T-helper 17 cell (primary cell): Measurements from ENCODE around the gene CALR3. TPM values are rescaled to one million over a fixed set of nuclear protein-coding genes. Genes with fewer than 3 reads are reported as not detected.
A peak's percentile ranks its signal among the peaks of the same experiment; 100 is the strongest.
"Not testable (repeated sequence)": the region's sequence is repeated elsewhere in the genome, so short reads cannot be mapped to it uniquely, and the experiment has no call there.

Experiments
- ATAC-seq: fragments of 150-1000 bp; cut with Tn5 transposase; 2 replicates; pipeline ENCODE4 v1.10.0; 2021; ENCODE audit warnings: mild to moderate bottlenecking, moderate library complexity
- DNase-seq, 3 donors: peaks; one replicate each; pipeline versions ENCODE4 v3.0.0 to v3.0.0-alpha.2; 2020 to 2021
- H3K9me3 ChIP-seq: one replicate; pipeline ENCODE4 v1.7.0; 2013; ENCODE audit warnings: low read length, mild to moderate bottlenecking; ENCODE audit not compliant: control insufficient read depth, poor library complexity, severe bottlenecking
- H3K27ac Mint-ChIP-seq: one replicate; pipeline ENCODE4 v1.8.0; 2022; ENCODE audit warnings: mild to moderate bottlenecking, moderate library complexity, mixed read lengths
- H3K27me3 Mint-ChIP-seq: one replicate; pipeline ENCODE4 v1.8.0; 2022; ENCODE audit warnings: mixed read lengths
- H3K36me3 Mint-ChIP-seq: one replicate; pipeline ENCODE4 v1.8.0; 2022; ENCODE audit warnings: low read depth, mixed read lengths
- H3K4me1 Mint-ChIP-seq: one replicate; pipeline ENCODE4 v1.8.0; 2022; ENCODE audit warnings: mild to moderate bottlenecking, mixed read lengths
- H3K4me3 Mint-ChIP-seq: one replicate; pipeline ENCODE4 v1.8.0; 2022; ENCODE audit warnings: mild to moderate bottlenecking, moderate library complexity, mixed read lengths
- total RNA-seq, 4 donors: library from RNA in 2 of 4; stranded (reverse) in 2 of 4; gene quantifications; one replicate each; pipeline ENCODE4 v1.2.3 and lab custom pipeline; 2022 to 2026

CALR3 gene
- total RNA-seq, 2 donors from 2014 or later: not detected

DNA sequence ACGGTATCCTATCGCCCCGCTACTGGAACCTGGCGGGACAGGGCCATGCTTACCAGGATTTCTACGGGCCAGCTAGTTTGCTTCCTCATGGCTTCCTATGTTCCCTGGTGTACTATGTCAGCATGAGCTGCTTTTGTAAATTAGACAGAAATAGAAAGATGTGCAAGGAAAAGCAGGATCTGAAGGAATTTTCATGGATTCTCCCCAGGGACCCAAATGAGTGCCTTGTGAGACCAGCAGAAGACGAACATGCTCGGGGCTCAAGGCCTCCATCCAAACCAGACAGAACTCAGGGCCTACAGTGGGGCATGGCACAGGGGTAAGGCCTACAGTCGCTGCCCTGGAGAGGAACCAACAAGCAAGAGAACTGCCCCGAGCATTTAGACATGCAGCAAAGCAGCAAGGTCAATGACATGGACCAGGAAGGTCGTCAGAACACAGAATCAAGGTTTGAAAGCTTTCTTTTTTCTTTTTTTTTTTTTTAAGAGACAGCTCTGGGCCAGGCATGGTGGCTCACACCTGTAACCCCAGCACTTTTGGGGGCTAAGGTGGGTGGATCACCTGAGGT is 41.5 kb downstream of the CALR3 start:
- DNase-seq: no peak
- peak overlapping the region; percentile 6 for H3K27ac Mint-ChIP-seq
- H3K4me1 Mint-ChIP-seq: peaks cover 43% of the 10 kb centered on the region
- no peaks in the 10 kb centered on the region for H3K27me3 Mint-ChIP-seq
- ATAC-seq: no peak
- peaks cover 5% of the 10 kb centered on the region for H3K36me3 Mint-ChIP-seq
- H3K9me3 ChIP-seq: no peaks in the 10 kb centered on the region
- no peak overlapping the region for H3K4me3 Mint-ChIP-seq

DNA sequence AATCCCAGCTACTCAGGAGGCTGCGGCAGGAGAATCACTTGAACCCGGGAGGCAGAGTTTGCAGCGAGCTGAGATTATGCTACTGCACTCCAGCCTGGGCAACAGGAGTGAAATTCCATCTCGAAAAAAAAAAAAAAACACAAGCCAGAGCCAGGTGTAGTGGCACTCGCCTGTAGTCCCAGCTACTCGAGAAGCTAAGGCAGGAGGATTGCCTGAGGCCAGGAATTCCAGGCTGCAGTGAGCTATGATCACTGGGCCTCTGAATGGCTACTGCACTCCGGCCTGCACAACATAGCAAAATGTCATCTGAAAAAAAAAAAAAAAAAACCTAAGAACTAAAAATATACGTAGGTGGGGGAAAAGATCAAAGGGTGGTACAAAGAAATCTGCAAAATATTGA is 43.6 kb downstream of the CALR3 start:
- H3K9me3 ChIP-seq: no peaks in the 10 kb centered on the region
- ATAC-seq (no peak), DNase-seq (no peak)
- no peaks in the 10 kb centered on the region for H3K27me3 Mint-ChIP-seq
- peaks cover 35% of the 10 kb centered on the region for H3K4me1 Mint-ChIP-seq
- H3K27ac Mint-ChIP-seq: no peak overlapping the region
- H3K36me3 Mint-ChIP-seq: peaks cover 2% of the 10 kb centered on the region
- H3K4me3 Mint-ChIP-seq: no peak overlapping the region

DNA sequence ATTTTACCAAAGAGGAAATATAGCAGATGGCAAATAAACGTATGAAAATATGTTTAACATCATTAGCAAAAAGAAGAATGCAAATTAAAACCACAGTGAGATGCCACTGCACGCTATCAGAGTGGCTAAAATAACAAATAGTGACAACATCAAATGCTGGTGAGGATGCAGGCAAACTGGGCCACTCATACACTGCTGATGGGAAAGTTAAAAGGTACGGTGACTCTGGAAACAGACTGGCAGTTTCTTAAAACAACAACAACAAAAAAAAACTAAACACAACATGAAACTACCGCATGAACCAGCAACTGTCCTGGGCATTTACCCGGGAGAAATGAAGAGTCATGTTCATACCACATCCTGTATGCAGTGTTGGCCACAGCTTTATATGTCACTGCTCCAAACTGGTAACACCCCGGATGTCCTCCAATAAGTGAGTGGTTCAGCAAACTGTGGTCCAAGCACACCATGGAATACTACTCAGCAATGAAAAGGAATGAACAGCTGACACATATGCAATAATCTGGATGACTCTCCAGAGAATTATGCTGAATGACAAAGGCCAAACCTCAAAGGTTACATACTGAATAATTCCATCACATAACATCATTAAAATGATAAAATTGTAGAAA is 46.5 kb downstream of the CALR3 start:
- no peaks in the 10 kb centered on the region for H3K9me3 ChIP-seq
- DNase-seq (no peak), ATAC-seq (peak; percentile 84)
- Mint-ChIP-seq H3K27me3 (no peaks in the 10 kb centered on the region), H3K27ac (peak overlapping the region; percentile 27), H3K36me3 (no peaks in the 10 kb centered on the region), H3K4me3 (peak overlapping the region; percentile 73), H3K4me1 (peaks cover 41% of the 10 kb centered on the region)

DNA sequence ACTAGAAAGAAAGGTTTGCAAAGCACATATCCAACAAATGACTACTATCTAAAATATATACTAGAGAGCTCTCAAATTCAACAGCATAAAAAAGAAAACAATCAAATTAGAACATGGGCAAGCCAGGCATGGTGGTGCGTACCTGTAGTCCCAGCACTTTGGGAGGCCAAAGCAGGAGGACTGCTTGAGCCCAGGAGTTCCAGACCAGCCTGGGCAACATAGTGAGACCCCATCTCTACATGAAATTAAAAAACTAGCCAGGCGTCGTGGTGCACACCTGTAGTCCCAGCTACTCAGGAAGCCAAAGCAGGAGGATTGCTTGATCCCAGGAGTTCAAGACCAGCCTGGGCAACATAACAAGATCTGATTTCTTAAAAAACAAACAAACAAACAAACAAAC is 47.1 kb downstream of the CALR3 start:
- not testable (repeated sequence) for DNase-seq, H3K9me3 ChIP-seq, ATAC-seq, H3K27me3 Mint-ChIP-seq, H3K36me3 Mint-ChIP-seq
- peak overlapping the region; percentile 27 for H3K27ac Mint-ChIP-seq
- peaks cover 43% of the 10 kb centered on the region for H3K4me1 Mint-ChIP-seq
- H3K4me3 Mint-ChIP-seq: peak overlapping the region; percentile 73

DNA sequence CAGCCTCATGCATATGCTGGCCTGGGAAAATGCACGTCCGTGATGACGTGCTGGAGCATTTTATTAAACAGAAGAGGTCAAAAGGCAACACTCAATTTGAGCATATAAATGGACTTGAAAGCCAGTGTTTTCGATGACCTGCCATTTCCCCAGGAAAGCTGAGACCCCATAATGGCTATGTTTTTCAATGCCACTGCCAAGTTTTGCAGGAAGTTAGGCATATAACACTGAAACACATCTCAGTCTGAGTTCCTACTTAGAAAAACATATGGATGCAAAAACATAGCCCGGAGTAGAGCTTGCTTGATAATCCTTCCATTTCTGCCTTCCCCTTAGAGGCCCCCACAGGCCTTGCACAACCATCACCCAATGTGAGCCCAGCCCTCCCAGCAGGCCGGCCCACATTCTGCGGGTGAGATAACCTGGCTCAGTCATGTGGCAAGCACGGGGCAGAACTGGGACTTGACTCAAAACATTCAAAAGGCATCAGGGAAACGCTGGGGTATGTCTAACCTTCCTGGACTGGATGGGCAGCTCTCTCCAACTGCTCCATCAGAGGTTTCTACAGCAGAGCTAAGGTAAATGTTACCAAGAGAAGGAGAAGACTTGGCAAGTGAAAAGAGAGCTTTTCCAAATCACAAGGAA is 49.1 kb downstream of the CALR3 start:
- H3K9me3 ChIP-seq: no peaks in the 10 kb centered on the region
- DNase-seq: no peak

DNA sequence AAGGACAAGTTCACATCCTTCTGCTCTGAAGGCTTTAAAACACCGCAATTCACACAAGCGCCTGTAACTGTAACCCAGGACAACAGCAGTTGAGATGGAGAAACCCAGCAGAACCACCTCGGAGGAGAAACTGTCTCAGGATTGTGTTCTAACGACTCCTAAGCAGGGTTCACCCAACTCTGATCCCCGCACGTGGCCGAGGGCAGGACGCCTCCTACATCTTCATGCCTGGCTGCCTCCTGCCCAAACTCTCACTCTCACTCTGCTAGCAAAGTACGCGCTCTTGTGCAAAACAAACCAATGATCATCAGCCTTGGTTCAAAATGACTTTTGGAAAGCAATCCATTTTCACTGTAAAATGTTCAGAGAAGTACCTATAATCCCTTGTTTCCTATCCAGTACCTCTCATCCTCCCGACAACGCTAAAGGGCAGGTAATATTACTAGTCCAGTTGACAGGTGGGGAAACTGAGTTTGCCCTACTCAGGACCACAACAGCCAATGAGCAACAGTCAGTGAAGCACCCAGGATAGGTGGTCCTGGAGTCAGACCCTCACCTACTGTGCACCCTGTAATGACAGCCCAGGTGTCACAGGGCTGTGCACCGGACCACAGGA is 49.8 kb downstream of the CALR3 start:
- Mint-ChIP-seq H3K27ac (peak overlapping the region; percentile 27), H3K36me3 (no peaks in the 10 kb centered on the region), H3K4me1 (peaks cover 49% of the 10 kb centered on the region), H3K4me3 (no peak overlapping the region), H3K27me3 (no peaks in the 10 kb centered on the region)
- H3K9me3 ChIP-seq: no peaks in the 10 kb centered on the region
- ATAC-seq: no peak
- DNase-seq: no peak

More for the DNA sequence above, 49.1 kb downstream of the CALR3 start:
- peak; percentile 33 for ATAC-seq
- H3K36me3 Mint-ChIP-seq: no peaks in the 10 kb centered on the region
- no peaks in the 10 kb centered on the region for H3K27me3 Mint-ChIP-seq
- H3K27ac Mint-ChIP-seq: peak overlapping the region; percentile 27
- H3K4me1 Mint-ChIP-seq: peaks cover 49% of the 10 kb centered on the region
- H3K4me3 Mint-ChIP-seq: peak overlapping the region; percentile 55

DNA sequence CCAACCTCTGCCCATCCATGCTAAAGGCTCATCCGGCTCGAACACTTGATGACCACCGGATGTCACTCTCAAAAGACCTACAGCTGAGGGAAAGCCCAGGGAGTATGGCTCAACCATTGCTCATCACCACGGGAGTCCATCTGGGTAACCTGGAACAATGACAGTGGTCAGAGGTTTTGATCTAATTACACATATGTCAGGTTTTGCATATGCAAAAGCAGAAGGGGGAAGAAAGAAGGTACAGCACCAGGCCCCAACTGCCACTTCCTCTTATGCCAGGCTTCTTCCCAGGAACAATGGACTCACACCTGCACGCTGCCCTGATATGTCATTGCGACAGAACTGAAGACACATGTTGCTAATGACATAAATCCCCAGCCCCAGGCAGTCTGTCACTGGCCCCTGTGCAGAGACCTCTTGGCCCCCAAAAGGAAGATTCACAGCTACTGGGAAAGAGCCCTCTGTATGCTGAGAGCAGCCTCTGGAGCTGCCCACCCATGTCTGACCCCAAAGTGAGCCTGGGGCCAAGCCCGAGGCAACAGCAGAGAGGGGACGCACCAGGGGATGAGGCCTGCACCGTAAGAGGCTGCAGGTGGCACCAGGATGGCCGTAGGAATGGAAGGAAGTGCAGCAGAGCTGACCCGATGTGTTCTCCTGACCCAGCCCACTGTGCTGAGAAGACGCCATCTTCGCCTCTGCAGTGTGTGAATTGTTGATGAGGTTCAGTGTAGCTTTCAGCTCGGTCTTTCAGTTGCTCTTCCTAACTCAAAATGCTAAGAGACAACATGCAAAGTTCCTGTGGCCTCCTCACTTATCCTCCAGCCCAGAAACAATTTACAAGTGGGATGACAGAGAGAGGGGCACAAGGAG is 50.5 kb downstream of the CALR3 start:
- peaks cover 2% of the 10 kb centered on the region for H3K36me3 Mint-ChIP-seq
- ATAC-seq (peak; percentile 21), DNase-seq (no peak)
- no peaks in the 10 kb centered on the region for H3K9me3 ChIP-seq
- no peak overlapping the region for H3K4me3 Mint-ChIP-seq
- no peaks in the 10 kb centered on the region for H3K27me3 Mint-ChIP-seq
- H3K4me1 Mint-ChIP-seq: peaks cover 46% of the 10 kb centered on the region
- peak overlapping the region; percentile 27 for H3K27ac Mint-ChIP-seq

DNA sequence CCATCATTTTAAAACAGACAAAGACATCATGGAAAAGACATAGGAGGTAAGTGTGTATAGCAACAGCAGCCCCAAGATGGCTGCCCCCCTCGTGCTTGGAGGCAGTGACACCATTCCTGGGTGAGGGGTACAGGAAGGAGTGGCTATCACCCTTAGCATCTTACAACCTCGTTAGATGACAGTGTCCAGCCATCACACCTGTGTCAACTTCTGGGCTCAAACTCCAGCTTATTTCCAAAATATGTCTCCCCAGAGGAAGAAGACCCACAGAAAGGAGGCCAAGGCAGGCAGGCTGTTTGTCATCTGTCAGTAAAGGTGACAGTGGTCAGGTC is 51.7 kb downstream of the CALR3 start:
- DNase-seq (no peak), ATAC-seq (no peak)
- H3K27me3 Mint-ChIP-seq: no peaks in the 10 kb centered on the region
- peaks cover 2% of the 10 kb centered on the region for H3K36me3 Mint-ChIP-seq
- H3K9me3 ChIP-seq: no peaks in the 10 kb centered on the region
- H3K27ac Mint-ChIP-seq: peak overlapping the region; percentile 72
- no peak overlapping the region for H3K4me3 Mint-ChIP-seq
- H3K4me1 Mint-ChIP-seq: peaks cover 40% of the 10 kb centered on the region

DNA sequence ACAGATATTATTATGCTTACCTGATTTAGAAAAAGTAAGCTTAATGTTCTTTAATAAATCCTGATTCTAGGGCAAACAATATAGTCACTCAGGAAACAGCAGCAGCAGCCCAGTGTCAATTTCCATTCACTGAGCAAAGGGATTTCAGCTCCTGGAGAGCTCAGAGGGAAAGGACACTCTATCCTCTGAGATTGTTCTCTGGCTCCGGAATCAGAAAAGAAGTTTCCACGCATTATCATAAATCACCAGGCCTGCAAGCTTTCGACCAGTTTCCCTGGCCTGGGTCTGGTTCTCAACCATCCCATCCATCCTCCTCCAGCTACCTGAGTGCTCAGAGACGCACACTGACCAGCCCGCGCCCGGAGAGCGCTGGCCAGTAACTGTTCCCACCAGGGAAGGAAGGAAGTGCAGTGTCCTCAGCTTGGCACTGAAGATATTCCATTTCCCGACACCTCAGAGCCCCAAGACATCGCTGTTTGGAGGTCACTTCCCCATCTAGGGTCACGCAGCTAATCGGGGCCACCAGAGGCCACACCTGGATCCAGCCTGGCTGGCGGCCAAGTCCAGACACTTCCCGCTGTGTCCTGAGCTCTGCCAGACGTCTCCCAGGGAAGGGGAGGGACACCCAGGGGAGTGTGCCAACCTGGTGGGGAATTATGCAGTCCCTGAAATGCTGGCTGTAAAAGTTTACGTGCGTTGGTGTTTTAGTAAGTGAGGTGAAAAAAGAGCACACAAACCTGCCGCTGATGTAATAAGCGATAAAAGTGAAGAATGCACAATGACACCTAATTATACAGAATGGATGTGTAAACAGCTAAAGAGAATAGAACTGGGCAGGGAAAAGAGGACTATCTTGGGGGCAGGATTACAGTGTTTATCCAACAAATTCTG is 53.3 kb downstream of the CALR3 start:
- Mint-ChIP-seq H3K36me3 (peaks cover 2% of the 10 kb centered on the region), H3K27ac (peak overlapping the region; percentile 11), H3K4me1 (peaks cover 36% of the 10 kb centered on the region), H3K4me3 (no peak overlapping the region), H3K27me3 (no peaks in the 10 kb centered on the region)
- ATAC-seq: no peak
- H3K9me3 ChIP-seq: no peaks in the 10 kb centered on the region
- DNase-seq: no peak

DNA sequence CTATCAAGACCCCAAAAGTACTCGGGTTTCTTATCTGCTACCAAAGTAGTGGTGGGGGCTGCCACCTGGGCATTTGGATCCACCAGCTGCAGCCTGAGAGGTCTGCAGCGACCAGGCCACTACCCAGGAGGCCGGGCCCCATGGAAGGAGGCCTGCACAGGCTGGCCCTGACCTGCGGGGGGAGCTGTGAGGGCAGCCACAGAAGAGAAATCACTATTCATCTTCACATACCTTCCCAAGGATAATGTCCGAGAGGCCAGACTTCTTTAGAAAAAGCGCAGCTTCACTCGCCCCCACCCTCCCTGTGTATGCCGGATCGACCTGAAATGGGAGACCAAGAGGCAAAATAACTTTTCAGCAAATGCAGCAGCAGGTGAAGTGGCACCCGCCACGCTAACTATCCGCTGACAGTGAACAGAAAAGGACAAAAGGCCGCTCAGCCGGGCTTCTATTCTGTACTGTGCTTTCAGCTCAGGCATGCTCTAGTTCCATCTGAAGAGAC is 54.3 kb downstream of the CALR3 start:
- H3K36me3 Mint-ChIP-seq: peaks cover 6% of the 10 kb centered on the region
- H3K27me3 Mint-ChIP-seq: no peaks in the 10 kb centered on the region
- H3K4me1 Mint-ChIP-seq: peaks cover 31% of the 10 kb centered on the region
- DNase-seq (no peak), ATAC-seq (no peak)
- H3K9me3 ChIP-seq: no peaks in the 10 kb centered on the region
- H3K27ac Mint-ChIP-seq: no peak overlapping the region
- H3K4me3 Mint-ChIP-seq: no peak overlapping the region

DNA sequence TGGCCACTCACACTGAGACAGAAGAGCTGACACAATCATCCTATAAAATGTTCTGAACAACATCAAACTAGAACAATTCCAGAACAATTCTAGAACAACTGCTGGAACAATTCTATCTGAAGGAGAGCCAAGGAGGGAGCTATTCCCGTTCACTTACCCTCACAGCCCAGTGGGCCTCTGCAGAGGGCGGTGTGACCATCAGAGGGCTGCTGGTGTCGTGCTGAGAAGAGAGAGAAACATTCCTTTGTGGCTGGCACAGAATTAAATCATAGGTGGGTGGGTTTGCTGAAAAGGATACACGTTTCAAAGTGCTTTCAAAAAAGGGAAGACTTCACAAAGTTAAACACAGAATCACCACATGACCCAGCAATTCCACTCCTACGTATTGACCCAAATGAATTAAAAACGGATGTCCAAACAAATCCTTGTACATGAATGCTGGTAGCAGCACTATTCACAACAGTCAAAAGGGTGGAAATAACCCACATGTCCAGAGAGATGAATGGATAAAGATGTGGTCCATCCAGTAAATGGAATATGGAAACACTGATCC is 59.1 kb downstream of the CALR3 start:
- H3K27me3 Mint-ChIP-seq: no peaks in the 10 kb centered on the region
- peaks cover 9% of the 10 kb centered on the region for H3K4me1 Mint-ChIP-seq
- H3K36me3 Mint-ChIP-seq: peaks cover 8% of the 10 kb centered on the region
- H3K27ac Mint-ChIP-seq: peak overlapping the region; percentile 74
- DNase-seq: no peak
- H3K9me3 ChIP-seq: no peaks in the 10 kb centered on the region
- no peak overlapping the region for H3K4me3 Mint-ChIP-seq
- no peak for ATAC-seq
